CD1c-positive myeloid dendritic cell (primary cell): ENCODE measurements around the gene KRT6B.

Experiments used
- DNase-seq: peaks from one replicate; pipeline ENCODE4 v3.0.0-alpha.2; 2016; ENCODE audit errors: extremely low spot score

KRT6B gene

DNA sequence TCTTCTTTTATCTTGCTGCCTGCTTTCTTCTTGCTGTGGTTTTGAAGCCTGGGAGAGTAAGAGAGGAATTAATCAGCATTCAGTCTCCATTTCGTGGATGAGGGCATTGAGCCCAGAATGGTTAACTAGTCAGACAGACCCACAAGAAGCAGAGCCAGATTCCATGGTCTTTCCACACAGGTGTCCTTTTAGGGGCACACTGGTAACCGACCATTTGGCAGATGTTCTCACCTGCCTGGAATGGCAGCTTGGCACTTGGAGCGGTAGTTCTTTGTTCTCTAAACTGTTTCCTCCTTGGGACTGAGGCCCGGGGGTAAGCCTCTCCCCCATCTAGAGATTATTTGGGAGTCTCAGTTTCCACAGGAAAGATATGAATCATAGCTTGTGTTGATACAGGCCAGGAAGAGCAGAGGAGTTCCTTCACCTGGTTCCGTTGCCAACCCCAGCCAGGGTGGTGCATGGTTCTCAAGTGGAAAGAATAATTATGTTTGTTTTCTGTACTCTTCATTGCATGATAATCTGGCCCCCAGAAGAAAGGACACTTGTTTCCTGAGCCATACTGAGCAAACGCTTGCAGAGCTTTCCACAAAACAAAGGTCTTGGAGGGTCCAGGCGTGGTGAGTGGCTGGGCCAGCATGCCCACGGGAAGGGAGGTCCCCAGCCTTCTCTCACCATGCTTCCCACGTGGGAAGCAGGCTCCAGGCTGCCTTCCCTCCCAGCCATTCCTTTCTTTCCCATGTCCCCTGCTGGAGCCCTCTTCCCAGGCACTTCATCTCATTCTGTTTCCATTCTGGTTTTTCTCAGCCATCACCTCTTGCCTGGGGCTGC, 15.7 kb downstream of the KRT6B start:
- DNase-seq, result no peak

DNA sequence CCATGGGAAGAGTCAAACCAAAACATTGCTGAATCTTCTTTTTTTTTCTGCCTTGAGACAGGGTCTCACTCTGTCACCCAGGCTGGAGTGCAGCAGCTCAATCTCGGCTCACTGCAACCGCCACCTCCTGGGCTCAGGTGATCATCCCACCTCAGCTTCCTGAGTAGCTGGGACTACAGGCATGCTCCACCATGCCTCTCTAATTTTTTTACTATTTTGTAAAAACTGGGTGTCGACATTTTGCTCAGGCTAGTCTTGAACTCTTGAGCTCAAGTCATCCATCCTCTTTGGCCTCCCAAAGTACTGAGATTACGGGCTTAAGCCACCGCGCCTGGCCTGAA, 16.3 kb downstream of the KRT6B start:
- no peak for DNase-seq

DNA sequence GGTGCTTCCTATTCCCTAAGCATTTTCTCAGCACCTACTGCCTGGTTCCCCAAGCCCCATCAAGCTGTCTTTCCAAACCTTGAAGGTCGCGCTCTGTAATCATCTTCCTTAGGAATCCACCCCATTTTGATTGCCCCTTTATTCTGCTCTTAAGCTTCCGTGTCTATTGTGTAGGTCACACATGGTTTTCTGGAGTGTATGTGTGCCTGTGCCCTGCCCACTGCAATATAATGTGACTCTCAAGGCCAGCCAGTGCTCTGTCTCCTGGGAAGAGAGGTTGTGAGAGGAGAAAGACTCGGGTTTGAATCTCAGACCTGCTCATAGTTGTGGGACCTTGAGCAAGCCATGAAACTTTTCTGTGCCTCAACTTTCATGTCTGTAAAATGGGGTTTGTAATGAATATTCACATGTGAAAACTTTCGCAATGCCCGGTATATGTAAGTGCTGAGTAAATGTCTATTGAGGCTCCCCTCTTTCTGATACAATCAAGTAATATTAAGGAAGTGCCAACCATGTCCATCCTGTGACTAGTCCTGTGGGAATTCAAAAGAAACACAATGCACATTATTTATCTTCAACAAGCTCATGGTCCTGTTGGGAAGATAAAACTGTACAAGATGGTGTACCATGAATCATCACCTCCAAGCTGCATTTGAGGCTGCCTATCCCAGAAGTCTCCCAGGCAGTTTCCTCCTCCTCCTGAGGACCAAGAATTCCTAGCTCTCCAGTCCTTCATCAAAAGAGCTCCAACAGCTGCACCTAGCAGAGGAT, 17.0 kb downstream of the KRT6B start:
- DNase-seq, result no peak

DNA sequence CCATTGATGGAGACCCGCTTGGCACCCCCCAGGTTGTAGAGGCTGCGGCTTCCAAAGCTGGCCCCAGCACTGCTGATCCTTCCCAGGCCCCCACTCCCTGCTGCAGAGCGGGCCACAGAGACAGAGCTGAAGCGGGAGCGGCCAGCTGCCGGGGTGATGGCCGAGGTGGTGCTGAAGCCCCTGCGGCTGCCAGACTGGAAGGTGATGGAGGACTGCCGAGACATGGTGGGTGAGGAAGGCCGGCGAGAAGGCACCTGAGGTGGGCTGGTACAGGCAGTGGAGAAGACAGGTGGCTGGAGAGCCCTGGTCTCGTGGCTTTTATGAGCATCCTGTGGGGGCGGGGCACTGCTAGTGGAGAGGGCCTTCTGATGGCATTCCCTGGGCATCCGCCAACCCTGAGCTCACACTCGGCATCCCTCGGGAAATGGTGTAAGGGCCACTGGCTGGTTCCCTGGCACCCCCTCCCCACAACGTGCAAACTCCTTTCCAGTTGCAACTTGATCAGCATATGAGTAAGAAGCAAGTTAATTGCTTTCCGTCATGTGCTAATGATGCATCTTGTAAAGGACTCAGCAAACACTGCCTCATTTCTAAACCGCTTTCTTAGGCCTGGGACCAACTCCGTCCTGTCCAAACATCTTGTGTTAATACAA, 17.7 kb downstream of the KRT6B start, which contains the start of gene KRT75:
Gene KRT75, minus strand, starts transcription at position 291 of the 653 bp plus-strand sequence. Its CDS starts 67 bp downstream, at position 224.
- DNase-seq, result no peak

DNA sequence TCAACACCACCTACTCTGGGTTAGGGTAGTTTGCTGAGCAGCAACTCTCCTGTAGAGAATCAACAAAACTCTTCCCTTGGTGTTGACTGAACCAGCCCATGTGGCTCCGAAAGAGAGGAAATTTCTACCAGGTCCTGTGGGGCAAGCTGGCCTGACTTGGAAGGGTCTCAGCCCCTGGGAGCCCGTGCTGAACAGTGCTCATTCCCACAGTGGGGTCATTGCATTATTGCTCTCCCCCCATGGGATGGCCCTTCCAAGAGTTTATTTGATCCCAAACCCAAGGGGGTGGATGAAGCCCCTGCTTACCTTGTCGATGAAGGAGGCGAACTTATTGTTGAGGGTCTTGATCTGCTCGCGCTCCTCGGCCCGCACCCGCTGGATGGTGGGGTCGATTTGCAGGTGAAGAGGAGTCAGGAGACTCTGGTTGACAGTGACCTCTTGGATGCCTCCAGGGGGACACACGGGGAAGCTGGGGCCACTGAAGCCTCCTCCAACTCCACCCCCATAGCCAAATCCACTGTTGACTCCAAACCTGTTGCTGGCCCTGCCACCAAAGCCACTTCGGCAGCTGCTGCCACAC, 18.4 kb downstream of the KRT6B start:
- no peak for DNase-seq

DNA sequence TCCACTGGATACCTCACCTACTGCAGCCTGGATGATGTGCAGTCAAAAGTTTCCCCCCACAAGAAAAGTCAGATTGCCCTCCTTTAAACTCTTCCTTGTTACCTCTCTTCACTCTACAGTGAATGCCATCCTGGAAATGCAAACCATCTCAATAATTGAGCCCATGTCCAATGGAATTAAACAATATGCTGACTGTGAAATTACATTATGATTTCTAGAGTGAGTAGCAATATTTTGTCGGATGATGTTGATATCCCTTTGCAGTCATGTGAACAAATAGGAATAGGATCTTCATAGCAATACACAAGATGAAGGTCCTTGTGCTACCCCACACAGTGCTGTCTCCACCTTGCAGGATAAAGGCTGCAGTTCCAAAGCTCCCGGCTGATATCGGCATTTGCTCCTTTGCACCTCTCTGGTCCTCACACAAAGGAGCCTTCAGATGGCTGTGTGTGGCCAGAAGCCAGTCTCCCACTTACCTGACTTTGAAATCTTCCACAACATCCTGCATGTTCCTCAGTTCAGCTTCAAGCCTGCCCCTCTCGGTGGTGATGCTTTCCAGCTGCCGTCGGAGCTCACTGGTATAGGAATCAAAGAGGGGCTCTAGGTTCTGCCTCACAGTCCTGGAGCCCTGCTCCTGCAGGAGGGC, 19.3 kb downstream of the KRT6B start:
- DNase-seq, result no peak

DNA sequence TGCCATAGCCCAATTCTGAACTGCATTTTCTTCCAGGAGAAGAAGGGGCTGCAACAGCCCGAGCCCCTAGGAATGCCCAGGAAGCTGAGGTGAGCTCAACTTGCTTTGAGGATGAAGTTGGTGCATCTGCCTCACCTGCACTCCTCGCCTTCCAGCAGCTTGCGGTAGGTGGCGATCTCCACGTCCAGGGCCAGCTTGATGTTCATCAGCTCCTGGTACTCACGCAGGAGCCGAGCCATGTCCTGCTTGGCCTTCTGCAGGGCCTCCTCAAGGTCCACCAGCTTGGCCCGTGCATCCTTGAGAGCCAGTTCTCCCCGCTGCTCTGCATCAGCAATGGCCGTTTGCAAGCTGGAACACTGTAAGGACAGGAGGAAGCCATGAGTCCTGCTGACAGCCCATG, 23.8 kb downstream of the KRT6B start:
- DNase-seq, result no peak

DNA sequence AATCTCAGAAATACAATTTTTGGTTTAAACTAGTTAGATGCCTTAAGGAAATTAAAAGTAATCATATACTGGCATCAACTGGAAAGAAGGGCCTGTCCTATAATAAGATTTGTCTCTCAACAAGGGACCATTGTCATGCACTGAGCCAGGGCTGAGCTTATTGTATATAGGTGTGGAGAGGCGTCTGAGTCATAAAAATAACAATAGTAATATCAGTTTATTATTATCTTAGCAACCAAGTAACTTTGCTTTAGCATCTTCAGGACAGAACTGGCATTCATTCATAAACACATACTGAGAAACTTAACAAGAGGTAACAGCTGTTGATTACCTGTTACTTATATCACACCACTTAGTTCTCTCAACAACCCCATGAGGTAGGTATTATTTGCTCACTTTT, 24.9 kb downstream of the KRT6B start:
- DNase-seq, result no peak

DNA sequence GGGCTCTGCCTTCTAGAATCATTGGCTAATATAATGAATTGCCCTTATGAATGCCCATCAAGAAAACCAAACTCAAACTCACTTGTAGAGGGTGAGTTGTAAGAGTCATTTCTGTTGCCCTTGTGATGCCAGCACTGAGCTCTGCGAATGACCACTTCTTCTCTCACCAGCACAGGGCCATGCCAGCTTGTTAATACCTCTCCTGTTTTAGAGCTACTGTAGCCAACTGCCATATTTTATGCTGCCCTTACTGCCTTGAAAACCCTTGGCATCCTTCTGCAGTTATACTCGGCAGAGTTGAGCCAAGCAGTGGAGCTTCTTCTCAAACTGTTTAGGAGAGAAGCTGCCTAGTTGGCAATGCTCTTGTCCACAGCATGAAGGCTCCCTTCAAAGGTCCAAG, 25.9 kb downstream of the KRT6B start:
- no peak for DNase-seq

DNA sequence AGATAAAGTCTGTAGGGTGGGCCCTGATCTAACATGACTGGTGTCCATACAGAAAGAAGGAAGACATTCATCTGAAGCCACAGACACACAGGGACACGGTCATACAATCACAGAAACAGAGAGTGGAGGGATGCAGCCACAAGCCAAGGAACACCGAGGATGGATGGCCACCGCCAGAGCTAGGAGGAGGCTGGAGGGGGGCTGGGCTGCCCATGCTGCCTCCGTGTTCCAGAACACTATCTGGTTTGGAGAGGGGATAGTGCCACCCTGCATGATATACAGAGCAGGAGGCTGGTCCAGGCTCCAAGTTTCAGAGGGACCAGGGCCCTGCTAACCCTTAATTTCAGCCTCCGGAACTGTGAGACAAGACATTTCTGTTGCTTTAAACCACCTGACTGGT, 26.5 kb downstream of the KRT6B start:
- no peak for DNase-seq

DNA sequence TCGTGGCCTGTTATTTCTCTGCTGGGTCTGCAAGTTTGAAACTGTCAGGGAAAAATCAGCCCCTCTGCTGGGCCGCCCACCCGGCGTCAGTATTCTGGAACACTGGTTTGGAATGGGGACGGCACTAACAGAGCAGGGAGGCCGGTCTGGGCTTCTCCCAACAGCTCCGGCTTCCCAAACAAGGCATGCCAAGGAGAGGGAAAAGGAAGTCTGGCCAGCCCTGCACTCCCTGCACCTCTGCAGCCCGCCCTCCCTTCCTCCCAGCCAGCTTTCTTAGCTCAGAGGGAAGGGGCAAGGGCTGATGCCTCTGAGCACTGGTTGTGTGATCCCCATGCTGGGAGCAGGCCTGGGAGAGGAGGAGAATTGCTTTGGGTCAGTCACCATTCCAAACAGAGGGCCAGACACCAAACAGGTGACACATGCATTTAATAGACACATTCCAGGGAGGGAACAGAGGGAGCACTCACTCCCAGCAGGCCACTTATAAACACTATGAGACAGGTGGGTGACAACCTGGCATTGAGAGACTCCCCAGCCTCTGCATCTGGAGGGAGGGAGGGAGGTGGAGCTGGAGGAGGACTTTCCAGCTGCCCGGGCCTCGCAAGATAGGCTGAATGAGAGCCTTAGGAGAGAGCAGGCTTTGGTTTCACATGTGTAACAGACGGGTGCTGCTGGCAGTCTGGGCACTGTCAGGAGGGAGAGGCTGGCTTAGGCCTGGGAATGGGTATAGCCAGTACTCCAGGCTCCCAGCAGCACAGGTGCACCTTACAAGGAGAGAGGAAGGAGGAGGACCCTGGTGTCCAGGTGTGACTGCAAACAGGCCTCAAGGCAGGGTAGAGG, 28.1 kb downstream of the KRT6B start:
- no peak for DNase-seq

DNA sequence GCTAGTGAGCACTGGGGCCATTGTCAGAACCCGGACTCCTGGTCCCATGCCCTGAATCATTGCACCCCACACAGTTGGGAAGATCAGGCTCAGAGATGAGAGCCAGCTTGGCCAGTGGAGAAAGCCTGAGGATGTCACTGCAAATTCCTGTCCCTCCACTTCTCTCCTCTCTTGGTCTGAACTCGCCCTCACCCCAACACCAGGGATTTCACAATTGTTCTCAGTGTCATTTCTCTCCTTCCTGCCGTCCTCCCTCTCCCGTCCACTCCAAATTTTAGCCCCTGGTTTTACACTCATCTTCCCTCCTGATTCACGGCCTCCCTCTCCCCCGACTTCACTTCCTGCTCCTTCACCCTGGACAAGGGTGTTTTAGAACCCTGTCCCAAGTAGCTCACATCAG, 28.9 kb downstream of the KRT6B start:
- no peak for DNase-seq

DNA sequence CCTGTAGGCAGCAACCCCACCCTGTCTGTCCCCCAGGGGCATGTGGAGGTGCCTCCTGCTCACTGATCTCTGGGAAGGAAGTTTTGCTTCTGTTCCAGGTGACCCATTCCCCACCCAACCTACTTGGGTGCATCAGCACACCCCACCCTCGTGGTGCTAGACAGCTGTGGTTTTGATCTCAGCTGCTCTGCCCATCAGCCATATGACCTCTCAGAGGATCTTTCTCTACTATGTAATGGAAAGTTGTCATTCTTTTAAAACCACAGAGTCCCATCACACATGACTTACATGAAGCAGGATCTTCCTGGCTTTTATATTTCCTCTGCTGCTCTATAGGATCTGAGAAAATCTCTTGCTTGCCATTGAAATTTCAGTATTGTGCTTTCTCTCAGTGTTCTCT, 32.3 kb downstream of the KRT6B start:
- DNase-seq, result no peak

DNA sequence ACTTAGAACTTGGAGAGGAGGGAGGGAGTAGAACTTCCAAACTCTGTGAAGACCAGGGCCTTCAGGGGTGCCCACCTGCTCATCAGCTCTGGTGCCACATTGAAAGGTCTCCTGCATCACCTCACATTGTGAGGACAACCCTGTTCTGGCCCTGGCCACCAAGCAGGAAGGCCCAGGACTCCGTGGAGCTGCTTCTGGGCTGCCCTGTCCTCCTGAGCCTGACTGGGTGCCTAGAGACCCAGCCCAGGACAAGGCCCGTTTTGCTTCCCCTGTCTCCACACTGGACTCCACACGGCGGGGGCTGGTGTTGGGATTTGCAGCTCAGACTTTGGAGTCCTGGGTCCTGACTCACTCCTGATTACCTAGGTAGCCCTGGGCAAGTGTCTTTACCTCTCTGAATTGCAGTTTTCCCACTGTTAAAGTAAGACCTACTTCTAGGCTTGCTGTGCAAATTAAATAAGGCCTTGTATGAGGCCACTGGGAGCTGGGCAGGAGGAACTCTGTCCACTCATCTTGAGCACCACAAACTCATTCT, 33.3 kb downstream of the KRT6B start:
- DNase-seq, result no peak

DNA sequence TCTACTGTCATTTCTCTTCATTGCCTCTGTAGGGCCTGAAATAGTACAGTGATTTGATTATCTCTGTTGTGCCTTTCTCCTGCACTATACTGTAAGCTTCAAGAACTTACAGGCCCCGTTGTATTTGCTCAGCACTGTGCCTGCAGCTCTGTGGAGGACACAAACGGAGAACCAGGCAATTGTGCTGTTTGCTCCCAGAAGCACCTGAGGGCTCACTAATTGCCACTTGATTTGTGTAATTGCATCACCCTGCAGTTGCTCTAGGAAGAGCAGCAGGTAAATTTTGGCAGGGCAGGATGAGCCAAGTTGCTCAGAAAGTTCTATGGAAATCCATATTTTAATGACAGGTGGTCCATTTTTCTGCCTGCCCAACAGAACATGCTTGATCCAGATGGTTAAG, 34.2 kb downstream of the KRT6B start:
- no peak for DNase-seq

DNA sequence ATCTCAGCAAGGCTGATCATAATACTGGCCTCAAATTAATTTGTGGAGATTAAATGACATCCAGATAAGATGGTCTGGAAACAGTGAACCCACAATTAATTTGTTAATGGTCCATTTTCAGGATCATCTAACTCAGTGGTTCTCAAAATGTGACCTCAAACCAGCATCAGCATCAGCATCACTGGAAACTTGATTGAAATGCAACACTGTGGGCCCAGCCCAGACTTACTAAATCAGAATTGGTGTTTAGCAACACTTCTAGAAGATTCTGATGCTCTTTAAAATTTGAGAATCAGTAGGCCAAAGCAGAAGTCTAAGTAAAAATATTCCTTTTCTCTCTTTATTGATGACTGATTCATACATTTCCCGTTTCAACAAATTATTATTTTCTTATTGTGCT, 35.2 kb downstream of the KRT6B start:
- no peak for DNase-seq

DNA sequence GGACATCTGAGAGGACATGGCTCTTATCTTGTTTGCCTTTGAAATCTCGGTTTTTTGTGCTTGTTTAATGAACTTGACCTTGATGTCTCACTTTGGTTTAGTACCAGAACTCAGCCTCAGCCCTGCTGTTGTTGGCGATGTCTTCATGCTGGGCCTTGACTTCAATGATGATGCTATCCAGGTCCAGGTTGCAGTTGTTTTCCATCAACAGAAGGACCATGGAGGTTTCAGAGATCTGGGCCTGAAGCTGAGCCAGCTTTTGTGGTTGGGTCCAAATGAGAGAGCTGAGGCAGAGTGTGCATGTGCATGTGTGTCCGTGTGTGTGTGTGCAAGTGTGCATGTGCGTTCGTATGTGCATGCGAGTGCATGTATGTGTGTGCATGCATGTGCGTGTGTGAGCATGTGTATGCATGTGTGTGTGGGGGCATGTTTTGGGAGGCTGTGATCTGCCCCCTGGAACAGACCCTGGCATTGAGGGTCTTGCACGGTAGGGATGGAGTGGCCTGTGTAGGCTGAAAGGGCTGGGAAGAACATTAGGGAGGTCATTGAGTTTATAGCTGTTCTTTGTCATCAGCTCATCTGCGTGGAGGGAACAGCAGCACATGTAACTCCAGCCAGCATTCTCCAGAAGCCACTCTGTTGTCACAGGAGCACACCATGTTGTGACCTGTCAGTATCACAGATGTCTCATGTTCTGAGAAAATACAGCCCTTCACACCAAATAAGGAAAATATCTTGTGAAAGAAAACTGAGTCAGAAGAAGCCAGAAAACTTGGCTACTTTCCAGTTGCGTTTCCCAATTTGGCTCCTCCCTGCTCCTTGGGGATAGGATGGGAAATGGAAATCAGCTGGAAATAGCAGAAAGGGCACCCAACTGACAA, 35.8 kb downstream of the KRT6B start:
- DNase-seq, result peak; percentile 24

DNA sequence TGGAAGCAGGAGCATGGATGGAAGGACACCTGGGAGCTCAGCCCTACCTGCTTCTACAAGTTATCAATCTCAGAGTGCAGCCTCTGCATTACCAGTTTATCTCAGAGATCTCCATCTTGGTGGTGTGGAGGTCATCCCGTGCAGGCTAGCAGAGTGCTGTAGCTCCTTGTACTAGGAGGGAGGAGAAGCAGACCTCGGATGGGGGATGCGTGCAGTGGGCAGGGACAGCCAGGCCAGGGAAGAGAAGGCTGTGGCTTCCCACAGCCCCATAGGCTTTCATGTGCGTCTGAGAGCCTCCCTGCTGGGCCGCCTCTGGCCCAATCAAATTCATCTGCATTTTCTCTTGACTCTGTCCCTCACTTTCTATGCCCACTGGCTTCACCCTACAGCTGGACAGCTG, 37.0 kb downstream of the KRT6B start:
- DNase-seq, result no peak

DNA sequence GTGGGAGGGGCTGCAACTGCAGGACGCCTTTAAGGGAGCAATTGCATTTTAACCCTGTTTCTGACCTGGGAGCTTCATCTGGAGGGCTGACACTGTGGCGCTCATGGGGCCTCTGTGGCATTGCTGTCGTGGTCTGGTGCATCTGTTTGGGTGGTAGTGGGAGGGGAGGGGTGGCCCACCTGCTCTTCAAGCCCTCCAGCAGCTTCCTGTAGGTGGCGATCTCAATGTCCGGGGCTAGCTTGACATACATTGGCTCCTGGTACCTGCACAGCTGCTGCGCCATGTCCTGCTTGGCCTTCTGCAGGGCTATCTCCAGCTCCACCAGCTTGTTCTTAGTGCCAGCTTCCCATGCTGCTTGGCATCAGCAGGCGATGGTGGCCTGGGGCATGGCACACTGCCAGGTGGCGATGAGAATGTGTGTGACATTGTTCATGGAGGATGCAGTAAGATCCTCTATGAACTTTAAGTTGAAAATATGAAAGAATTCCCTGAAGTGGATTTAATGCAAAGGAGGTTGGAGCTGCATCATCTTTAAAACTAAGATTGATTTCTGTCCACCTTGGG, 38.1 kb downstream of the KRT6B start:
- no peak for DNase-seq
